Stimulated activated CD4-positive, alpha-beta T cell treated with anti-CD3 and anti-CD28 coated beads, Interleukin-1b, Interleukin-23, amount 100 ng/mL, for 1 hour (primary cell): ENCODE measurements around the gene CEP76.

Source experiments
- DNase-seq, 2 donors: peaks; one replicate each; pipeline ENCODE4 v3.0.0-alpha.2; 2020; ENCODE audit warnings: low read depth in 2 of 2

CEP76 gene

GRCh38 chr18:12702221-12703095 is at the start of gene CEP76, which contains the start of gene PSMG2:
CEP76 (minus strand) TSS chr18:12702723; CDS start chr18:12702548, 175 bp downstream.
PSMG2 (plus strand) TSS chr18:12703042; CDS start chr18:12703108, 66 bp downstream.
- peak; percentile 50 to 63 for DNase-seq

GRCh38 chr18:12751891-12752290 is 49.4 kb upstream of the CEP76 start:
- DNase-seq, result no peak

DNA sequence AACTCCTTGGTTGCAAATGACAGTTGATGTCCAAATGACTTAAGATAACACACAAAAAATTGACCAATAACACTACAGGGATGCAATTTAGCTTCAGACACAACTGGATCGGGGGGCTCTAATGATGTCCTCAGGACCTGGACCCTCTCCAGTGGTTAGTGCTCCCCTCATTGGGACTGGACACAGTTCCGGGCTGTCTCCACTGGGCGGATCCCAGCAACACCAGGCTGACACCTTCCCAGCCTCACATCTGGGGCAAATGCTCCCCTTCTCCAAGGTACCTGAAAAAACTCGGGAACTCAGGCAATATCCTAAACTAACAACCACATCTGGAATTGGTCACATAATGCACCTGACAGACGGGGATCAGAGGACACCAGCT is 49.0 kb upstream of the CEP76 start:
- DNase-seq, result no peak

DNA sequence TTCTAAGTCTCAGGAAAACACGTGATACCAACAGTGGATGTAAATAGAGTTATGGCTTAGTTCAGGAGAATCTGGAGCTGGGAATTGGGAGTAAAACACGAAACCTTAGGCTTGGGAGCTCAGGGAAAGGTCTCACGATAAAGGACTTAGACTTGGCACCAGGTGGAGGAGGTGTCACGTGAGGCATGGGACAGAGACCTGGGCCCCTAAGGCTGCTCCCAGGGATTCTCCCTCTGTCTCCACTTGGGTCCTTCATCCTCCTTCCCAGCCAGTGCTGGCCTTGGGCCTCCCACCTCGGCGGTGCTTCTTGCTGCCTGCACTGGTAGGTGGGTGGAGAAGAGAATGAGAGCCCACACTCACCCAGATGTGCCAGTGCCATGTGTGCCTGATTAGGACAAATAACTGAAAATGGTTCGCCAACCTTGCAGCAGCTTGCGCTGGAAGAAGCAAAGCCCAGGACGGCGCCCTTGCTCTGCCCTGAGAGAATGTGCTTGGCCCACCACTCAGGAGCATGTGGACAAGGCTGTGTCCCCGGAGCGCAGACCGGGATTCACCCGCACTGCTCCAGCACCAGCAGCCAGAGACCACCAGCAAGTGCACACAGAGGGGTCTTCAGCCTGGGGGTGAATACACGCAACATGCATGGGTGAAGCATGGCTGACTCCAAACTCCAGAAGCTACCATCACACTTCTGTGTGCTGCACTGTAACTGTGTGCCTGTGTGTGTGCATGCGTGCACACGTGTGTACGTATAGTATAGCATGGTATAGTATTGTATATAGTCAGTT is 48.4 kb upstream of the CEP76 start:
- no peak for DNase-seq

DNA sequence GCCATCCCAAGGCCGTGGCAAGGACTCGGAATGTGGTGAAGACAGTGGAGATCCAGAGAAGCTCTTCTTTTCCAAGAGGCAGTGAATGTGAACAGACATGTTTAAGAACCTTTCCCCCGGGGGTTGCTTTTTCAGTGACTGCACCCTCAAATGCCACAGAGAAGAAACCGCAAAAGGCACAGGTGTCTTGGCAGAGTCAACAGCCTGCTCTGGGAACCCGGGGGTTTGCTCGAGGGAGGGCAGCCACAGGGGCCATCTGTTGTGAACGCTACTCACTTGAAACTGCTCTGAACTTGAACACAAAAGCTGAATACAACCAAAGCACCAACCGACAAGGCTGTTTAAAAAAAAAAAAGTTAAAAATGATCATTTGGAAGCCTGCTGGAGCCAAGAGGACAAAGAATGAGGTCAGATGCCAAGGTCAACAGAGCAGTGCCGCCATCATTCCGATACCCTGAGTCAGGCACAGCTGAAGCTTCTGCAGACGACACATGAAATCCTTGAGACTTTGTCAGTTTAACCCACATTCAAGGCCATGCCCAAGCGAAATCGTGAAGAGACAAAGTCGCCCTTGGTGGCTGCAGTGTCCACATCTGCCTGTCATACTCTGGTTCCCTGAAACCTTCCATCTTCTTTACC is 47.7 kb upstream of the CEP76 start:
- no peak for DNase-seq

GRCh38 chr18:12749121-12749520 is 46.6 kb upstream of the CEP76 start:
- no peak for DNase-seq

GRCh38 chr18:12748671-12749070 is 46.1 kb upstream of the CEP76 start:
- no peak for DNase-seq

GRCh38 chr18:12747530-12748315 is 45.2 kb upstream of the CEP76 start:
- no peak for DNase-seq

DNA sequence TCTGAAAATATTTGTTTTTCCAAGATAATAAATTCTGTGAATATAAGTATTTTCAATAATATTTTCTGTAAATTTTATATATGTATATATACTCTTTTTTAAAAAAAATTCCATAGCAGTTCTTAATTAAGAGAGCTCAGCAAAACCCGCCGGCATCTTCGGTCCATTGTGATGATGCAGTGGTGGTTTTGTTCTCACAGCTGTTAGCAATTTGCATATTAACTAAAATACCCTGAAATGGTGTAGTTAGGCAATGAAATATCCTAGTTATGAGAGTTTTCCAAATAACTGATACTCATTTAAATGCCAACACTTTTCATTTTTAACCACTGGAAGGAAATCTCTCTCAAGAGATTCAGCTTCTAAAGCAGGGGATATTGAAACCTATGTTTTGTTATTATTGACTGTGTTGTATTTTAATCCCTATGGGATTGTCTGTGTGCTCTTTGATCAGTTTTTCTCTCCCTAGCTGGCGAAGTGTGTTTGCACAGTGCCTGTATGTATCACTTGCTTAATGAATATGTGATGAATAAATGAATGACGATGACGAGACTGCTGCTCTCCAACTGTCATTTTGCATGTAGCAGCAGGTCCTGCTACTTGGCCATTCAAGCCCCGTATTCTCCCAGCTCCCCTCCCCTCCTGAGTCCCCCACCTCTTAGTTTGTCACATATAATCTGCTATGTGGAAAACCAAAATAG is 42.7 kb upstream of the CEP76 start:
- DNase-seq, result no peak

- DNase-seq, result no peak
Measured at GRCh38 chr18:12744103-12744502, 41.6 kb upstream of the CEP76 start.

DNA sequence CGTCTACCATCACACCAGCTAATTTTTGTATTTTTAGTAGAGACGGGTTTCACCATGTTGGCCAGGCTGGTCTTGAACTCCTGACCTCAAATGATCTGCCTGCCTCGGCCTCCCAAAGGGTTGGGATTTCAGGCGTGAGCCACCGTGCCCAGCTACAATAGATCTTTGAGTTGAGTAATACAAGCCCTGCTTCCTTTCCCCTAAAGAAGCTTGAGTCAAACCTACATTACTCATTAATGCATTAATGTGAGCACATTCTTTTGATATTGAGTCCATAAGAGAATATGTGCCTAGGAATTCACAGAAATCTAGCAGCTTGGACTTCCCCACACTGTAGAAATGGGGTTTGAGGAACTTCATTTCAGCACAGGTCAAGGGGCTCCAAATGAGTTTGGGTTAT is 39.9 kb upstream of the CEP76 start:
- no peak for DNase-seq

DNA sequence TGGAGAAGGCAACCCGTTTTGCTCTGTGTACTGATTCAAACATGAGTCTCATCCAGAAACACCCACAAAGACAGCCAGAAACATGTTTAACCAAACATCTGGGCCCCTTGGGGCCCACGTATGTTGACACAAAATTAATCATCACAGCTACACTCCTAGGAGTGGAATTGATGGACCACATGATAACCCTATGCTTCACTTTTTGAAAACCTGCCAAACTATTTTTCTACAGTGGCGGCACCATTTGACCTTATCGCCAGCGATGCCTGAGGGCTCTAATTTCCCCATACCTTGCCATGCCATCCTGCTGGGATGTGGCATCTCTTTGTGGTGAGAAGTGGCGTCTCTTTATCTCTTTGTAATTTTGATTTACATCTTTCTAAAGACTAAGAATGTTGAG is 38.8 kb upstream of the CEP76 start:
- no peak for DNase-seq

DNA sequence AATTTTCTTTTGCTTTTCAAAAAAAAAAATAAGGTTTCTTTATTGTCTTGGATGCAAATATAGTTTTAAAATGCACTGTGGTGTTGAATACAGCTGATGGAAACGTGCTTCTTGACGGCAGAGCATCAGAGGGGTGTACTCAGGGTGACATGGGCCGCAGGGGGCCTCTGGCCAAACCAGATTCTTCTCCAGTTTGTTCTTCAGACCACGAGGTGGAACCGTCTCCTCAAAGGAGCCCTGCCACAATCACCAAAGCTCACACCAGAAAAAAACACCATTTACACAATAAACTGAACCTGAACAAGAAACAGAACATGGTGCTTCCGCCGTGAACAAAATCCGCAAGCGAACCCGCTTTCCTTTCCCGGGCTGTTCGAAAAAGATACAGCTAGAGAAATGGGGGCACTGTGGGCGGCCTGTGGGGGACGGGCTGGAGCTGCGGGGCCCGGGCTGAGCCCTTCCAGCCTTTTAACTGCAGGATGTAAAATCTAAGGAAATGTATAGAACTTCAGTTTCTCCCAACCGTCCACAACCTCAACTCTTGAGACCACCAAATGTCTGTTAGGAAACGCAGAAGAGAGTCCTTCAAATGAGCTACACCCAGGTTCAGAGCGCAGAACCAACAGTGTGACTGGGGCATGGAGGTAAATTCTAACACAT is 34.9 kb upstream of the CEP76 start:
- no peak for DNase-seq

DNA sequence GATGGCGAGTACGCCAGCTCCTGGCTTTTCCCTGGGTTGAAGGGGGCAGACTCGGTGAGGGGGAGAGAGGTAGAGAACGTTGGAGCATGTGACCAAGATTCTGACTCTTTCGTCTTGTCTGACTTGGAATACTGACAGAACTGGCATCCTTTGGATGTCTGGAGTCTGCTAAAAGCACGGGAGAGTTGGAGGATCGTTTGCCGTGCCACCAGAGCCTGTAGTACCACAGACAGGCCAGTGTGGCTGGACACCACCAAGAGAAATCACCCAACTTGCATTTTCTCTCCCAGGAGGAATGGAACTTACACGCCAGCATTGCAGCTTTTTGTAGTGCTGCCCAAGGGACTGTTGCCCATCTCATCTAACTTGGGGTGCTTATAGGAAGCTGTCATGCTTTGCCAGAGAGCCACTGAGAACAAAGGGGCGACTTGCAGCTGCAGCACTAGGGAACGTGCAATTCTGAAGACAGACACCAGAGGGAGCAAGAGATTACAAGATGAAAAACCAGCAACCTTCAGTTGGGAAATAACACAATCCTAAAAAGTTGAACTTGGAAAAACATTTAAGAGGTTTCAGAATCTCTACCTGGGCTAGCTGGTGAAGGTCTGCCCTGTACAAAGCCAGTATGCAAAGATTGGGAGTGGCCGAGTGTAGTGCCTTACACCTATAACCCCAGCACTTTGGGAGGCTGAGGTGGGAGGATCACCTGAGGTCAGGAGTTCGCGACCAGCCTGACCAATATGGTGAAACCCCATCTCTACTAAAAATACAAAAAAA is 24.4 kb upstream of the CEP76 start:
- peak; percentile 23 to 25 for DNase-seq

DNA sequence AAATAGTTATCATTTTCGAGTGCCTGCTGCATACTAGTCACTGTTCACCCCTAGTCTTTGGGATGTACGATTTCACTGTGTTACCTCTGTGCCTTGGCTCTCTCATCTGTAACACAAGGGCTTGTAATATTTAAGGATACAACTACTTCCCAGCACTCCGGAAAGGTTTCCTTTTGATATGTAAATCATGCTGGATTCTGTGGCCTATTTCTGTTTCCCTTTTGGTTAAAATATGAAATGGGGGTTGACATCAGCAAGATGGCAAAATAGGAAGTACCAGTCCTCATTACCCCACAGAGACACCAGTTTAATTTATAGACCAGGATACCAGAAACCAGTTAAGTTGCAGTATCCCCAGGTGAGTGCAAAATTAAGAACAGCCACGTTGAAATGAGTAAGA is 23.8 kb upstream of the CEP76 start:
- no peak for DNase-seq

GRCh38 chr18:12722731-12723130 is 20.2 kb upstream of the CEP76 start:
- DNase-seq, result no peak

DNA sequence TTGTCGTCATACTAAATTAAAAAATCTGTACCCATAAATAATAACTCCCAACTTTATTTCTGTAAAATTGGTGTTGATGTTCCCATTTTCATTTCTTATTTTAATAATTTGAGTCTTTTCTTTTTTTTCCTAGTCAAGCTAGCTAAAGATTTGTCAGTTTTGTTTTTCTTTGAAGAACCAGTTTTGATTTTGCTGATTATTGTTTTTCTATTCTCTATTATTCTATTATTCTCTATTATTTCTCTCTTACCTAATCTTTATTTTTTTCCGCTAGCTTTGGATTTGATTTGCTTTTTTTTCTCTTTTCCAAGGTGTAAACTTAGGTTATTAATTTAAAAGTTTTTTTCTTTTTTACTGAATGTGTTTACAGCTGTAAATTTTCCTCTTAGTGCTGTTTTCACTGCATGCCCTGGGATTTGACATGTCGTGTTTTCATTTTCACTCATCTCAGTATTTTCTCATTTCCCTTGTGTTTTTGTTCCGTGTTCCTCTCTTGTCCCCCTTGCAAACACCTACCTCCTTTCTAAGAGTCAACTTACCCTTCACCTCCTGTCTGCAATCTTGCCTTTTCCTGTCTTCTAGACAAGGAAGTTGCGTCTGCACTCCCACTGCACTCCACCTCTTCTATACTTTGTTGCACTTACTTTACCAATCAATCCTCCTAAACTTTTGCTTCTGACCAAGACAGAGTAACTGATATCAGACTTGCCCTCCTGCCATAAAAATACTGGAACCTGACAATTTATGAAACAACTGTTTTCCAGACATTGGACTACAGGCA is 19.2 kb upstream of the CEP76 start:
- no peak for DNase-seq

DNA sequence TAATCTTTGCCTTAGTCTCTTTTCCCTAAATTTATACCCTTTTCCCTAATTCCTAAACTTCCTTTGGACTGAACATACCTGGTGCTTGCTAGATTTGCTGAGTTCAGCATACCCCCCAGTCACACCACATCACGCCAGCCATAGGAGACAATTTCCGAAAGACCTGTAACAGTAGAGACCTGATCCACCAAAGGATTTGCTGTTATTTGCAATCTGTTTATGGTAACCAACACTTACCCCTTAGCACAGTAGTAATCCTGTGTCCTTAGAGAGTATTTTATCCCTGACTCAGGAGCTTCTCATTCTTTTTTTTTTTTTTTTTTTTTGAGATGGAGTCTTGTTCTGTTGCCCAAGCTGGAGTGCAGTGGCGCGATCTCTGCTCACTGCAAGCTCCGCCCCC is 8.9 kb upstream of the CEP76 start:
- no peak for DNase-seq

DNA sequence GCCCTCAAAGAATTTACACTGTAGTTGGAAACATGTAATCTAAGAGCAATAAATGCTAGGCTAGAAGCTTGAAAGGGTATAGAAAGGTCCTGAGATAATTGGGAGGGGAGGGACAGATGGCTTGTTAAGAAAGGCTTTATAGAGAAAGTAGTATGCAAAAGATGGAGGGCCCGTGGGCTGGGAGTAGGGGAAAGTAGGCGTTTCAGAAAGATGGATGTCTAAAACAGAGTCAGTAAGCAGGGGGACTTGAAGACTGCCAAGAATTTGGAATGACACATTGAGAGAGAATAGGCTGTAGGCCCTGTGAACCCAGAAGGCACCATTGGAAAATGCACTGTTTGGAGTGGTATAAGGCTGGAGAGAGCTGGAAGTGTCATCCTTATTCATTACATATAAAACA is 1.1 kb upstream of the CEP76 start:
- no peak for DNase-seq
